ENCODE data around the gene THSD7A.

- no peak for TF ChIP-seq CTCF (IDR thresholded peaks at IDR 0.05)
- no peak for TF ChIP-seq POLR2A (IDR thresholded peaks at IDR 0.05)
Measured at GRCh38 chr7:11420049-11420448, 411.9 kb downstream of the THSD7A start.

Data from lower leg skin (tissue), 3 donors.